Tibial artery (tissue), 4 donors: ENCODE results near the gene ETHE1.

ENCODE experiments used
- DNase-seq, 2 donors: peaks; one replicate each; pipeline ENCODE4 v3.0.0-alpha.2; 2019
- H3K27ac ChIP-seq, 2 donors: fragments of 200-600 bp; sonication (generic) in 1 of 2; 1 replicate in 1 of 2; 2 replicates in 1 of 2; pipeline ENCODE4 v1.5.1; 2018 to 2019; ENCODE audit warnings: mild to moderate bottlenecking in 1 of 2
- H3K27me3 ChIP-seq, 2 donors: fragments of 200-600 bp; sonication (generic) in 1 of 2; one replicate each; pipeline versions ENCODE4 v1.5.1 to v1.6.0; 2016 to 2019
- H3K36me3 ChIP-seq, 3 donors: fragments of 200-600 bp; sonication (generic) in 2 of 3; one replicate each; pipeline ENCODE4 v1.5.1; 2016 to 2019; ENCODE audit warnings: mild to moderate bottlenecking in 2 of 3
- H3K4me1 ChIP-seq, 4 donors: fragments of 200-600 bp; sonication (generic) in 2 of 4; 1 replicate in 3 of 4; 2 replicates in 1 of 4; pipeline ENCODE4 v1.5.1; 2016 to 2019
- H3K4me3 ChIP-seq, 2 donors: fragments of 200-600 bp; sonication (generic) in 1 of 2; 1 replicate in 1 of 2; 2 replicates in 1 of 2; pipeline ENCODE4 v1.5.1; 2018 to 2019; ENCODE audit warnings: mild to moderate bottlenecking in 2 of 2
- H3K9me3 ChIP-seq, 3 donors: fragments of 200-600 bp; sonication (generic) in 1 of 3; one replicate each; pipeline ENCODE4 v1.5.1; 2016 to 2019
- CTCF ChIP-seq, 2 experiments: fragments of 200-600 bp in 1 of 2; fragments of 450-650 bp in 1 of 2; IDR thresholded peaks; one replicate each; pipeline ENCODE4 v1.5.1; 2017 to 2019; ENCODE audit warnings: antibody characterized with exemption in 2 of 2, mild to moderate bottlenecking in 1 of 2, moderate library complexity in 1 of 2
- intact Hi-C: fragments of 100-400 bp; cut with DNase I; formaldehyde crosslinking; loops from one replicate; pipeline ENCODE4 v1.15.0; 2023; ENCODE audit warnings: low total_unique reads

Gene ETHE1

DNA sequence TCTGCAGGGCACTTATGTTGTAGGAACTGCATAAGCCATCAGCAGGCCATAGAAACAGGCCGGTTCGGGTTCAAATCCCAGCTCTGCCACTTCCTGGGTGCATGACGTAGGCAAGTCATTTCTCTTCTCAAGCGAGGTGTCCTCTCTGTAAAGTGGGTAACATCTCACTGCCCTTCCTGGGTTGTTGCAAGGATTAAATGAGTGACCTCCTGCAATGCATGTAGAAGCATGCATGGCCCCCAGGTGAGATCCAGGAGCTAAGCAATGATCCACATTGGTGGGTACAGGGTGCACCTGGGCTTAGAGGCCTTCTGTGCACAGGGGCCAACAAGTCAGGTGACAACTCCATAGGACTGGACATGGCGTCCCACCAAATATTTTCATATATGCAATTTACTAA is 36.2 kb downstream of the ETHE1 start:
- Histone ChIP-seq H3K27me3 (no peaks in the 10 kb centered on the region), H3K36me3 (peaks cover 0 to 26% (median 10%) of the 10 kb centered on the region in 3 donors), H3K9me3 (no peaks in the 10 kb centered on the region), H3K4me3 (no peak overlapping the region), H3K27ac (no peak overlapping the region), H3K4me1 (no peaks in the 10 kb centered on the region)
- TF ChIP-seq CTCF (IDR thresholded peaks at IDR 0.05) = no peak
- no peak for DNase-seq
- intact Hi-C loops = no loop called here

- intact Hi-C loops = no loop called here
- Histone ChIP-seq H3K4me3 (no peak overlapping the region), H3K36me3 (peaks cover 0 to 20% (median 7%) of the 10 kb centered on the region in 3 donors), H3K27me3 (no peaks in the 10 kb centered on the region), H3K4me1 (no peaks in the 10 kb centered on the region), H3K27ac (no peak overlapping the region), H3K9me3 (no peaks in the 10 kb centered on the region)
- no peak for TF ChIP-seq CTCF (IDR thresholded peaks at IDR 0.05)
- DNase-seq = no peak
These were observed 36.9 kb downstream of the ETHE1 start for GRCh38 chr19:43489979-43490599.

DNA sequence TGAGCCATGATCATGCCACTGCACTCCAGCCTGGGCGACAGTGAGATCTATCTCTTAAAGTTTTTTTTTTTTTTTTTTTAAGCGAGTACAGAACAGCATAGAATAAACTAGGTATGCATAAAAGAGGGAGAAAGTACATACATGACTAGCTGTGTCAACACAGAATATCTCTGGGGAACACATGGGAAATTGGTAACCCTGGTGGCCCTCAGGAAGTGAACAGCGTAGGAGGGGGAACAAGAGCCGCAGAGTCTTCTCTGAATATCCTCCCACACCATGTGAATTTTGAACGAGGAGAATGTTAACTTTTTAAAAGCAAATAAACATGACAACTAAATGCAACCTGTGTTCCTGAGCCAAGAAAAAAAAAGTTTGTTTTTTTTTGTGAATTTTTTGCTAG is 37.7 kb downstream of the ETHE1 start:
- no peak for DNase-seq

GRCh38 chr19:43488179-43488578 is 38.8 kb downstream of the ETHE1 start:
- Histone ChIP-seq H3K4me3 (no peak overlapping the region), H3K27me3 (no peaks in the 10 kb centered on the region), H3K4me1 (no peaks in the 10 kb centered on the region), H3K27ac (no peak overlapping the region), H3K9me3 (no peaks in the 10 kb centered on the region), H3K36me3 (peaks cover 0 to 7% (median 0%) of the 10 kb centered on the region in 3 donors)
- no peak for DNase-seq
- intact Hi-C loops = no loop called here
- no peak for TF ChIP-seq CTCF (IDR thresholded peaks at IDR 0.05)

More for the DNA sequence above, 37.7 kb downstream of the ETHE1 start:
- no peak for TF ChIP-seq CTCF (IDR thresholded peaks at IDR 0.05)
- no peaks in the 10 kb centered on the region for H3K4me1 ChIP-seq
- H3K9me3 ChIP-seq = no peaks in the 10 kb centered on the region
- no peaks in the 10 kb centered on the region for H3K27me3 ChIP-seq
- intact Hi-C loops = no loop called here
- H3K36me3 ChIP-seq = peaks cover 0 to 12% (median under 1%) of the 10 kb centered on the region in 3 donors
- H3K4me3 ChIP-seq = no peak overlapping the region
- no peak overlapping the region for H3K27ac ChIP-seq

DNA sequence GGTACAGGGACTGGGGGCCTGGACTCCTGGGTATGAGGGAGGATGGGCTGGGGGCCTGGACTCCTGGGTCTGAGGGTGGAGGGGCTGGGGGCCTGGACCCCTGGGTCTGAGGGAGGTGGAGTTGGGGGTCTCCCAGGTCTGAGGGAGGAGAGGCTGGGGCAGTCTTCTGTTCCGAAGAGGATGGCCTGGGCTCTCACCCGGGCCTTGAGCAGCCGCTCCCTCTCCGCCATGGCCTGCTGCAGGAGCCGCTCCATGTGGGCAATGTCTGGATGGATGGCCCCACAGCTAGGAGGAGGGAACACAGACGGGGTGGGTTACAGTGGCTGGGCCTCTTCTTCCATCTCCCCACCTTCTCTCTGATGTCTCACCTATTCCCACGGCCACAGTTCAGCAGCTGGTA is 40.6 kb downstream of the ETHE1 start:
- Histone ChIP-seq H3K27me3 (no peaks in the 10 kb centered on the region), H3K9me3 (no peaks in the 10 kb centered on the region), H3K36me3 (peaks cover 0 to 14% (median 0%) of the 10 kb centered on the region in 3 donors), H3K27ac (no peak overlapping the region), H3K4me1 (no peaks in the 10 kb centered on the region), H3K4me3 (no peak overlapping the region)
- no peak for TF ChIP-seq CTCF (IDR thresholded peaks at IDR 0.05)
- no peak for DNase-seq
- intact Hi-C loops = no loop called here

DNA sequence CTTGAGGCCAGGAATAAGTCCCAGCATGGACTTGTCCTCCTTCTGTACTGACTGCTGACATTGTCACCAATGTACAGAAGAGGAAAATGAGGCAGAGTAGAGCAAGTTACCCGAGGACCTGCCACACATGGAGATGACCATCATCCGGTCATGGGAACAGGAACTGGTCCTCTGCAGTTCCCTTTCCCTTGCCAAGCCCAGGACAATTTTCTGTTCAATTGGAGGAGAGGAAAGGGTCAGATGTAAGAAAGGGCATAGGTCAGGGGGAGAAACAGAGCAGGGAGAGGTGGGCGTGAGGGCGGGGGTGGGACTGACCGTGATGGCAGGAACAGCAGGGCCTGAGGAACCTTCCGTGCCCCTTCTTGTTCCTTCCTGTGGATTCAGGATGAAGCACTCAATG is 41.0 kb downstream of the ETHE1 start:
- TF ChIP-seq CTCF (IDR thresholded peaks at IDR 0.05) = no peak
- intact Hi-C loops = no loop called here
- no peaks in the 10 kb centered on the region for H3K4me1 ChIP-seq
- H3K36me3 ChIP-seq = peaks cover 0 to 19% (median 0%) of the 10 kb centered on the region in 3 donors
- no peaks in the 10 kb centered on the region for H3K9me3 ChIP-seq
- no peak overlapping the region for H3K27ac ChIP-seq
- DNase-seq = no peak
- no peak overlapping the region for H3K4me3 ChIP-seq
- H3K27me3 ChIP-seq = no peaks in the 10 kb centered on the region
